Gastrocnemius medialis (tissue), 4 donors: ENCODE measurements around the gene MYO1E.

Experiments used
- CTCF ChIP-seq, 5 experiments: fragments of 450-650 bp in 3 of 5; fragments of 200-600 bp in 2 of 5; sonication (generic) in 2 of 5; IDR thresholded peaks in 4 of 5; conservative IDR thresholded peaks in 1 of 5; 1 replicate in 4 of 5; 2 replicates in 1 of 5; pipeline ENCODE4 v1.5.1; 2016 to 2019; ENCODE audit warnings: antibody characterized with exemption in 5 of 5, mild to moderate bottlenecking in 3 of 5, moderate library complexity in 3 of 5
- POLR2A ChIP-seq, 2 donors: fragments of 450-650 bp; IDR thresholded peaks; one replicate each; pipeline ENCODE4 v1.6.1; 2017; ENCODE audit warnings: antibody characterized with exemption in 2 of 2, mild to moderate bottlenecking in 2 of 2, moderate library complexity in 2 of 2

- TF ChIP-seq CTCF (IDR thresholded peaks at IDR 0.05 in 4 of 5, conservative IDR thresholded peaks at IDR 0.05 in 1 of 5) (no peak), POLR2A (IDR thresholded peaks at IDR 0.05) (no peak)
Observed at GRCh38 chr15:59179717-59180116, 193.0 kb downstream of the MYO1E start.
